ENCODE results near the gene PRTFDC1. TPM values are rescaled to one million over a fixed set of nuclear protein-coding genes. Genes with fewer than 3 reads are reported as not detected.

The PRTFDC1 gene
- total and polyA plus RNA-seq, 11 donors, result 1.9 to 13.1 (median 4.6) TPM

DNA sequence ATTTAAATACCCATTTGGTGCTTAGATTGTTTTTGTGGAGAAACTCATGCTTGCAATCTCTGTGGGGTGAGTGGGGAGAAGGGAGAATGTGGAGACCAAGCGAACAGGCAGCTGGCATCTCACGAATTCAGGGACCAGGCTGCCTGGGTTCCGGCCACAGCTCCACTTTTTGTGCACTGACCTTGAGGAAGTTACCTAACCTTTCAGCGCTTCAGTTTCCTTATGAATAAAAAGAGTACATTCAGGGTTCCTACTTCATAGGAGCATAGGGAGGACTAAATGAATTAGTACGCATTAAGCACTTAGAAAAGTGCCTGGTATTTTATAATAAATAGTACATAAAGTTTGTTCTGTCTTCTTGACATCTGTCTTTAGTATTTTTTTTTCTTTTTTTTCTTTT lies 72.5 kb downstream of the PRTFDC1 start:
- WGBS, 4 donors, result 85 to 94% (median 92%) methylated on average over 5 of the region's 5 CpGs
- intact Hi-C loops (cut with DNase I), result no loop called here
- Histone ChIP-seq H3K27ac (no peak overlapping the region), H3K4me1 (peaks cover 0 to 28% (median 0%) of the 10 kb centered on the region in 12 donors), H3K36me3 (no peaks in the 10 kb centered on the region), H3K9me3 (peaks cover 0 to 4% (median under 1%) of the 10 kb centered on the region in 12 donors), H3K4me3 (no peak overlapping the region), H3K27me3 (no peaks in the 10 kb centered on the region)
- ATAC-seq, result no peak
- no peak for DNase-seq
- TF ChIP-seq, protein P1, sequence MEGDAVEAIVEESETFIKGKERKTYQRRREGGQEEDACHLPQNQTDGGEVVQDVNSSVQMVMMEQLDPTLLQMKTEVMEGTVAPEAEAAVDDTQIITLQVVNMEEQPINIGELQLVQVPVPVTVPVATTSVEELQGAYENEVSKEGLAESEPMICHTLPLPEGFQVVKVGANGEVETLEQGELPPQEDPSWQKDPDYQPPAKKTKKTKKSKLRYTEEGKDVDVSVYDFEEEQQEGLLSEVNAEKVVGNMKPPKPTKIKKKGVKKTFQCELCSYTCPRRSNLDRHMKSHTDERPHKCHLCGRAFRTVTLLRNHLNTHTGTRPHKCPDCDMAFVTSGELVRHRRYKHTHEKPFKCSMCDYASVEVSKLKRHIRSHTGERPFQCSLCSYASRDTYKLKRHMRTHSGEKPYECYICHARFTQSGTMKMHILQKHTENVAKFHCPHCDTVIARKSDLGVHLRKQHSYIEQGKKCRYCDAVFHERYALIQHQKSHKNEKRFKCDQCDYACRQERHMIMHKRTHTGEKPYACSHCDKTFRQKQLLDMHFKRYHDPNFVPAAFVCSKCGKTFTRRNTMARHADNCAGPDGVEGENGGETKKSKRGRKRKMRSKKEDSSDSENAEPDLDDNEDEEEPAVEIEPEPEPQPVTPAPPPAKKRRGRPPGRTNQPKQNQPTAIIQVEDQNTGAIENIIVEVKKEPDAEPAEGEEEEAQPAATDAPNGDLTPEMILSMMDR (IDR thresholded peaks at IDR 0.05), result no peak
- TF ChIP-seq POLR2A (IDR thresholded peaks at IDR 0.05), result no peak

- DNase-seq, result no peak
- no peaks in the 10 kb centered on the region for H3K27me3 ChIP-seq
- H3K27ac ChIP-seq, result peak overlapping the region in 1 of 12 donors; percentile 86
- TF ChIP-seq POLR2A (IDR thresholded peaks at IDR 0.05), result no peak
- TF ChIP-seq, protein P1 (IDR thresholded peaks at IDR 0.05), result no peak
- intact Hi-C loops (cut with DNase I), result no loop called here
- no peak overlapping the region for H3K4me3 ChIP-seq
- peaks cover 0 to 9% (median 1%) of the 10 kb centered on the region in 12 donors for H3K9me3 ChIP-seq
- ATAC-seq, result no peak
- no peaks in the 10 kb centered on the region for H3K36me3 ChIP-seq
- peaks cover 0 to 28% (median 6%) of the 10 kb centered on the region in 12 donors for H3K4me1 ChIP-seq
Measured at GRCh38 chr10:24874133-24874532, 78.3 kb downstream of the PRTFDC1 start.

DNA sequence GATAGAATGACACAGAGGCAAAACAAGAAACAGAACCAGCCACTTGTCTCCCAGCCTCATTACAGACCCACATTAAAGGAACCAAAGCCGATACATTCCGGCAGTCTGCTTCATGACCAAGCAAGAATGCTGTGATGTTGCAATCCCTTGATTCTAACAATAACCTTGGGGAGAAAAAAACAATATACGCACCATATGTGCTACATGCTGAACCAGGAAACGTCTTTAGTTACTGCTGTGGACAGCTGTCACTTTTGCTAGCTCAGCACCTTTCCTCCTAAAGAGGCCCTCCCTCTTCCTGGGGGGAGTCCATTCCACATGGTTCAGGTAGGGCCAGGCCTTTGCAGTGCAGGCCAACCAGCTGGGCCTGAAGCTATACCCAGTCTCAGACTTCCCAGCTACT lies 79.1 kb downstream of the PRTFDC1 start:
- Histone ChIP-seq H3K9me3 (peaks cover 0 to 9% (median 1%) of the 10 kb centered on the region in 12 donors), H3K36me3 (no peaks in the 10 kb centered on the region), H3K4me3 (no peak overlapping the region), H3K27me3 (no peaks in the 10 kb centered on the region), H3K4me1 (peaks cover 0 to 28% (median 6%) of the 10 kb centered on the region in 12 donors), H3K27ac (peak overlapping the region in 3 of 12 donors; percentile 25 to 86 (median 50))
- DNase-seq, result peak in 3 of 5 donors; percentile 20 to 36 (median 25)
- WGBS, 4 donors, result 52 to 72% (median 58%) methylated on average over 4 of the region's 4 CpGs
- TF ChIP-seq, protein P1 (IDR thresholded peaks at IDR 0.05), result no peak
- TF ChIP-seq POLR2A (IDR thresholded peaks at IDR 0.05), result no peak
- intact Hi-C loops (cut with DNase I), result no loop called here
- ATAC-seq, result peak; percentile 73 to 87 (median 82)

GRCh38 chr10:24872790-24873182 lies 79.6 kb downstream of the PRTFDC1 start:
- ATAC-seq, result no peak
- H3K4me1 ChIP-seq, result peaks cover 0 to 28% (median 6%) of the 10 kb centered on the region in 12 donors
- H3K27ac ChIP-seq, result peak overlapping the region in 5 of 12 donors; percentile 0 to 86 (median 25)
- DNase-seq, result no peak
- intact Hi-C loops (cut with DNase I), result no loop called here
- H3K9me3 ChIP-seq, result peaks cover 0 to 9% (median 1%) of the 10 kb centered on the region in 12 donors
- no peaks in the 10 kb centered on the region for H3K36me3 ChIP-seq
- no peak overlapping the region for H3K4me3 ChIP-seq
- no peaks in the 10 kb centered on the region for H3K27me3 ChIP-seq
- TF ChIP-seq POLR2A (IDR thresholded peaks at IDR 0.05), result no peak
- TF ChIP-seq, protein P1 (IDR thresholded peaks at IDR 0.05), result no peak
- 88 to 90% (median 88%) methylated on average over 3 of the region's 3 CpGs for WGBS, 4 donors

All from heart left ventricle (tissue), 16 donors.